K562 (cell line): ENCODE measurements around the gene ERP29. TPM values are rescaled to one million over a fixed set of nuclear protein-coding genes. Genes with fewer than 3 reads are reported as not detected.
"Not testable (repeated sequence)": the region's sequence is repeated elsewhere in the genome, so short reads cannot be mapped to it uniquely, and the experiment has no call there.

Experiments used
- ARID1B ChIP-seq: fragments of 450-650 bp; IDR thresholded peaks from 2 replicates; pipeline ENCODE4 v1.6.1; 2016; ENCODE audit warnings: antibody characterized with exemption, mild to moderate bottlenecking, inconsistent platforms
- CAMTA2 ChIP-seq: fragments of 250-450 bp; sonication (Bioruptor Pico); conservative IDR thresholded peaks from 2 replicates; pipeline ENCODE4 v1.5.1; 2022
- CBX3 ChIP-seq, 2 experiments: IDR thresholded peaks; 1 replicate in 1 of 2; 2 replicates in 1 of 2; pipeline ENCODE4 v1.6.1; 2012; ENCODE audit warnings: inconsistent platforms in 2 of 2, low read length in 2 of 2, borderline replicate concordance in 1 of 2, control low read depth in 1 of 2
- CEBPG ChIP-seq, 3 experiments: fragments of 200-800 bp in 1 of 3; sonication (Bioruptor generic) in 1 of 3; sonication (generic) in 1 of 3; formaldehyde crosslinking in 1 of 3; IDR thresholded peaks in 2 of 3; conservative IDR thresholded peaks in 1 of 3; 2 replicates each; pipeline versions ENCODE4 v1.6.1 to v1.8.0; 2016 to 2022; ENCODE audit warnings: missing compliant biosample characterization in 2 of 3, missing genetic modification characterization in 2 of 3, mild to moderate bottlenecking in 1 of 3, missing genetic modification reagents in 1 of 3
- FOSL1 ChIP-seq: fragments of 200-800 bp; sonication (Bioruptor generic); conservative IDR thresholded peaks from 2 replicates; pipeline ENCODE4 v1.6.1; 2016; ENCODE audit warnings: missing genetic modification characterization, missing compliant biosample characterization
- GABPA ChIP-seq: fragments of 200-800 bp; sonication (Bioruptor generic); conservative IDR thresholded peaks from 2 replicates; pipeline ENCODE4 v1.6.1; 2016; ENCODE audit warnings: low read depth, missing genetic modification characterization, missing compliant biosample characterization
- MEF2A ChIP-seq: IDR thresholded peaks from 2 replicates; pipeline ENCODE4 v1.6.1; 2011; ENCODE audit warnings: low read depth, mild to moderate bottlenecking, low read length, moderate library complexity; ENCODE audit not compliant: control insufficient read depth
- MEIS2 ChIP-seq: fragments of 450-650 bp; IDR thresholded peaks from 2 replicates; pipeline ENCODE4 v1.6.1; 2014; ENCODE audit warnings: mild to moderate bottlenecking; ENCODE audit not compliant: partially characterized antibody
- MTA1 ChIP-seq: fragments of 450-650 bp; IDR thresholded peaks from 2 replicates; pipeline ENCODE4 v1.6.1; 2017; ENCODE audit warnings: borderline replicate concordance
- MYC ChIP-seq, 2 experiments: fragments of 250-450 bp in 1 of 2; sonication (Bioruptor Pico) in 1 of 2; IDR thresholded peaks; 2 replicates each; pipeline versions ENCODE4 v1.5.1 to v1.6.1; 2012 to 2021; ENCODE audit warnings: low read depth in 2 of 2, borderline replicate concordance in 1 of 2, improper control_type of control experiment in 1 of 2, low read length in 1 of 2, mild to moderate bottlenecking in 1 of 2, moderate library complexity in 1 of 2
- NR4A1 ChIP-seq, 2 experiments: fragments of 250-450 bp in 1 of 2; fragments of 450-650 bp in 1 of 2; sonication (Bioruptor Pico) in 1 of 2; IDR thresholded peaks; 2 replicates each; pipeline versions ENCODE4 v1.4.0 to v1.6.1; 2016 to 2020; ENCODE audit warnings: mild to moderate bottlenecking in 2 of 2, missing compliant biosample characterization in 1 of 2, missing genetic modification characterization in 1 of 2, moderate library complexity in 1 of 2
- RFX1 ChIP-seq: fragments of 450-650 bp; IDR thresholded peaks from 2 replicates; pipeline ENCODE4 v1.6.1; 2016; ENCODE audit warnings: mild to moderate bottlenecking, moderate library complexity
- SMARCE1 ChIP-seq: fragments of 450-650 bp; IDR thresholded peaks from 2 replicates; pipeline ENCODE4 v1.7.1; 2016; ENCODE audit warnings: mild to moderate bottlenecking
- ZNF311 ChIP-seq: fragments of 250-450 bp; sonication (Bioruptor Pico); IDR thresholded peaks from 2 replicates; pipeline ENCODE4 v1.4.0; 2020; ENCODE audit warnings: mild to moderate bottlenecking, moderate library complexity
- ZNF589 ChIP-seq: fragments of 200-800 bp; sonication (Bioruptor generic); IDR thresholded peaks from 2 replicates; pipeline ENCODE4 v1.6.1; 2016; ENCODE audit warnings: low read depth, missing genetic modification characterization, missing compliant biosample characterization
- polyA plus RNA-seq, 8 experiments: library from polyadenylated mRNA; depleted of rRNA in 4 of 8; stranded (reverse) in 5 of 8; unstranded in 3 of 8; fragments of >200 nt; fragmentation: Nextera tagmentation in 2 of 8; fragmentation: Illumina TruSeq in 1 of 8; extraction: Ambion mirVana in 2 of 8; extraction: Trizol in 1 of 8; gene quantifications; 2 replicates each; pipeline versions ENCODE4 v1.2.1 to v1.2.3, GENCODE V29; 2011 to 2014; ENCODE audit warnings: inconsistent platforms in 1 of 8, missing spikeins in 1 of 8
- total RNA-seq, 7 experiments: library from RNA; depleted of rRNA in 6 of 7; stranded (reverse); fragments of >200 nt in 6 of 7; fragmentation: Illumina TruSeq in 2 of 7; extraction: Trizol in 2 of 7; gene quantifications; 2 replicates each; pipeline versions ENCODE4 v1.2.1 to v1.2.3, GENCODE V29; 2011 to 2021; ENCODE audit warnings: low replicate concordance in 1 of 7
- TF ChIP-seq, protein P1 (sequence below): IDR thresholded peaks from 2 replicates; pipeline ENCODE4 v1.6.1; 2012; ENCODE audit warnings: low read depth, low read length, improper control_type of control experiment, borderline replicate concordance
- TF ChIP-seq, protein P2 (sequence below): fragments of 450-650 bp; IDR thresholded peaks from 2 replicates; pipeline ENCODE4 v1.6.1; 2016; ENCODE audit warnings: antibody characterized with exemption
- TF ChIP-seq, protein P3 (sequence below), 2 experiments: fragments of 250-450 bp in 1 of 2; fragments of 450-650 bp in 1 of 2; sonication (Bioruptor Pico) in 1 of 2; IDR thresholded peaks; 2 replicates each; pipeline versions ENCODE4 v1.6.1 to v1.8.0; 2016 to 2021; ENCODE audit warnings: mild to moderate bottlenecking in 2 of 2, moderate library complexity in 2 of 2, missing compliant biosample characterization in 1 of 2, missing genetic modification characterization in 1 of 2
- TF ChIP-seq, protein P4 (sequence below): fragments of 450-650 bp; formaldehyde crosslinking; IDR thresholded peaks from 2 replicates; pipeline ENCODE4 v1.4.0; 2022; ENCODE audit warnings: mild to moderate bottlenecking, moderate library complexity

ERP29 gene
- total and polyA plus RNA-seq, 9 of the 15 experiments (the other 6 are each of a cell fraction or from before 2014, with no cell fraction given): 42.4 to 146 (median 111) TPM

DNA sequence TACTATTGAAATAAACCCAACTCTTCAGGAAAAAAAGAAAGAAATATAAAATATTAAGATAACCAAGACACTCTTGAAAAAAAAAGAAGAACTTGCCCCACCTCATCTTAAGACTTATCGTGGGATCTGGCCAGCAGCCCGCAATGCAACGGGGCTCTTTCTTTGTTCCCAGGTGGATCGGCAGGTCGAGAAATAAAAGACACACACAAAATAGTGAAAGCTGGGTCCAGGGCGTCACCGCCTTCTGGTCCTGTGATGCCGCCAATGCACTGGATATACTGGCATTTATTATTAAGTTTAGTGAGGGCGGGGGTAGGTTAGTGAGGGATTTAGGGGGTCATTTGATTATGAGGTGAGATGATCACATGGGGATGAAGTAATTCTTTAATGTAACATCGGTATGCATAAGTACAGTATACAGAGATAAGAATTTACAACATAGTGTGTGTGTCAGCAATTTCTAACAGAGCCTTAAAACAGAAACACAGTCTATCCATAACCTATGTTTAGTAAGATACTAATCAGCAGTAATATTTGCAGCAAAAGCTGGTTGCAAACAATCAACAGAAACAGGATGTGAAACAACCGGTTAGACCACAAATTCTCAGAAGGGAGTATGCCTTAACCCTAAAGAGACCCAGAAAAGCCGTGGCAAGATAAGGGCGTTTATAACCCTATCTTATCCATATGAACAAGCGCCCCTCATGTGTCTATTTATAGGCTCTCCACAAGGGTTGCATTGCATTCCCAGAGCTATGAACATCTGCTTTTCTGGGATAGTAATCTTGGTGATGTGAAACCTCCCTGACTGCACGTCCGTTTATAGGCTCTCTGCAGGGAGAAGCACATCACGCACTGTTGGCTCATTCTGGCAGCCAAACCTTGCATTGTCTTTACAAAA lies 18.8 kb upstream of the ERP29 start (continued):
- TF ChIP-seq, protein P1, sequence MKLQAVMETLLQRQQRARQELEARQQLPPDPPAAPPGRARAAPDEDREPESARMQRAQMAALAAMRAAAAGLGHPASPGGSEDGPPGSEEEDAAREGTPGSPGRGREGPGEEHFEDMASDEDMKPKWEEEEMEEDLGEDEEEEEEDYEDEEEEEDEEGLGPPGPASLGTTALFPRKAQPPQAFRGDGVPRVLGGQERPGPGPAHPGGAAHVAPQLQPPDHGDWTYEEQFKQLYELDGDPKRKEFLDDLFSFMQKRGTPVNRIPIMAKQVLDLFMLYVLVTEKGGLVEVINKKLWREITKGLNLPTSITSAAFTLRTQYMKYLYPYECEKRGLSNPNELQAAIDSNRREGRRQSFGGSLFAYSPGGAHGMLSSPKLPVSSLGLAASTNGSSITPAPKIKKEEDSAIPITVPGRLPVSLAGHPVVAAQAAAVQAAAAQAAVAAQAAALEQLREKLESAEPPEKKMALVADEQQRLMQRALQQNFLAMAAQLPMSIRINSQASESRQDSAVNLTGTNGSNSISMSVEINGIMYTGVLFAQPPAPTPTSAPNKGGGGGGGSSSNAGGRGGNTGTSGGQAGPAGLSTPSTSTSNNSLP: peak; percentile 74; the same call in 1 of the 2 replicates
- 0 out of 2 replicates have a peak, but pooled peaks have one; percentile 43 for TF ChIP-seq ZNF589
- TF ChIP-seq MYC (IDR thresholded peaks at IDR 0.05; ENCODE audit: low read depth, low read length): peak; percentile 41; the same call in 1 of the 2 replicates
- TF ChIP-seq MYC (CRISPR knock-in tag; IDR thresholded peaks at IDR 0.05; ENCODE audit: borderline replicate concordance, low read depth); NR4A1 (CRISPR knock-in tag; IDR thresholded peaks at IDR 0.05); CEBPG (CRISPR knock-in tag; IDR thresholded peaks at IDR 0.05): not testable (repeated sequence)
- TF ChIP-seq, protein P2, sequence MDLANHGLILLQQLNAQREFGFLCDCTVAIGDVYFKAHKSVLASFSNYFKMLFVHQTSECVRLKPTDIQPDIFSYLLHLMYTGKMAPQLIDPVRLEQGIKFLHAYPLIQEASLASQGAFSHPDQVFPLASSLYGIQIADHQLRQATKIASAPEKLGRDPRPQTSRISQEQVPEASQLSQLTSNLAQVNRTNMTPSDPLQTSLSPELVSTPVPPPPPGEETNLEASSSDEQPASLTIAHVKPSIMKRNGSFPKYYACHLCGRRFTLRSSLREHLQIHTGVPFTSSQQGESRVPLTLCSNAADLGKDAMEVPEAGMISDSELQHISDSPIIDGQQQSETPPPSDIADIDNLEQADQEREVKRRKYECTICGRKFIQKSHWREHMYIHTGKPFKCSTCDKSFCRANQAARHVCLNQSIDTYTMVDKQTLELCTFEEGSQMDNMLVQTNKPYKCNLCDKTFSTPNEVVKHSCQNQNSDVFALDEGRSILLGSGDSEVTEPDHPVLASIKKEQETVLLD: peak; percentile 78; the same call in 1 of the 2 replicates
- peak; percentile 66 for TF ChIP-seq MTA1
- 0 out of 2 replicates have a peak, but pooled peaks have one; percentile 32 for TF ChIP-seq NR4A1 (tag; IDR thresholded peaks at IDR 0.05)
- TF ChIP-seq MEF2A: peak; percentile 98
- peak; percentile 11 for TF ChIP-seq MEIS2
- peak in 1 of 2 experiments; percentile 66; a peak in 2 of 4 replicates for TF ChIP-seq CEBPG (tag; conservative IDR thresholded peaks at IDR 0.05 in 1 of 2, IDR thresholded peaks at IDR 0.05 in 1 of 2)
- TF ChIP-seq SMARCE1: peak; percentile 82
- TF ChIP-seq FOSL1 (tag): peak; percentile 73
- peak; percentile 30; the same call in 1 of the 2 replicates for TF ChIP-seq RFX1
- 0 out of 2 replicates have a peak, but pooled peaks have one; percentile 36 for TF ChIP-seq CAMTA2 (CRISPR knock-in tag)
- peak; percentile 29; the same call in 1 of the 2 replicates for TF ChIP-seq GABPA (tag)
- TF ChIP-seq, protein P3, sequence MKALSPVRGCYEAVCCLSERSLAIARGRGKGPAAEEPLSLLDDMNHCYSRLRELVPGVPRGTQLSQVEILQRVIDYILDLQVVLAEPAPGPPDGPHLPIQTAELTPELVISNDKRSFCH (CRISPR knock-in tag; IDR thresholded peaks at IDR 0.05): not testable (repeated sequence)
- TF ChIP-seq, protein P3 (tag; IDR thresholded peaks at IDR 0.05): peak; percentile 62
- peak; percentile 76 for TF ChIP-seq ZNF311 (CRISPR knock-in tag)
- TF ChIP-seq CBX3 (IDR thresholded peaks at IDR 0.05; ENCODE audit: borderline replicate concordance in 1 of 2, low read length in 2 of 2): 0 out of 3 replicates have a peak, but pooled peaks of 1 of the 2 experiments have one; percentile 47
- TF ChIP-seq, protein P4, sequence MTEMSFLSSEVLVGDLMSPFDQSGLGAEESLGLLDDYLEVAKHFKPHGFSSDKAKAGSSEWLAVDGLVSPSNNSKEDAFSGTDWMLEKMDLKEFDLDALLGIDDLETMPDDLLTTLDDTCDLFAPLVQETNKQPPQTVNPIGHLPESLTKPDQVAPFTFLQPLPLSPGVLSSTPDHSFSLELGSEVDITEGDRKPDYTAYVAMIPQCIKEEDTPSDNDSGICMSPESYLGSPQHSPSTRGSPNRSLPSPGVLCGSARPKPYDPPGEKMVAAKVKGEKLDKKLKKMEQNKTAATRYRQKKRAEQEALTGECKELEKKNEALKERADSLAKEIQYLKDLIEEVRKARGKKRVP: 0 out of 2 replicates have a peak, but pooled peaks have one; percentile 24
- TF ChIP-seq ARID1B: peak; percentile 93
